Activated naive CD8-positive, alpha-beta T cell (primary cell): ENCODE results near the gene TANGO6.

Experiments used
- H3K27ac Mint-ChIP-seq: one replicate; pipeline ENCODE4 v1.8.0; 2021; ENCODE audit warnings: mixed read lengths
- H3K27me3 Mint-ChIP-seq: one replicate; pipeline ENCODE4 v1.8.0; 2021; ENCODE audit warnings: mixed read lengths
- H3K36me3 Mint-ChIP-seq: one replicate; pipeline ENCODE4 v1.8.0; 2021; ENCODE audit warnings: mixed read lengths
- H3K4me1 Mint-ChIP-seq: one replicate; pipeline ENCODE4 v1.8.0; 2021; ENCODE audit warnings: low read depth, mixed read lengths
- H3K4me3 Mint-ChIP-seq: one replicate; pipeline ENCODE4 v1.8.0; 2021; ENCODE audit warnings: mild to moderate bottlenecking, mixed read lengths
- H3K9me3 Mint-ChIP-seq: one replicate; pipeline ENCODE4 v1.8.0; 2021; ENCODE audit warnings: low read depth, mixed read lengths

Gene TANGO6

GRCh38 chr16:68915589-68915988 lies 72.3 kb downstream of the TANGO6 start:
- Mint-ChIP-seq H3K4me3 (no peak overlapping the region), H3K4me1 (no peaks in the 10 kb centered on the region), H3K27ac (no peak overlapping the region), H3K36me3 (peaks cover 9% of the 10 kb centered on the region), H3K9me3 (no peaks in the 10 kb centered on the region), H3K27me3 (no peaks in the 10 kb centered on the region)

DNA sequence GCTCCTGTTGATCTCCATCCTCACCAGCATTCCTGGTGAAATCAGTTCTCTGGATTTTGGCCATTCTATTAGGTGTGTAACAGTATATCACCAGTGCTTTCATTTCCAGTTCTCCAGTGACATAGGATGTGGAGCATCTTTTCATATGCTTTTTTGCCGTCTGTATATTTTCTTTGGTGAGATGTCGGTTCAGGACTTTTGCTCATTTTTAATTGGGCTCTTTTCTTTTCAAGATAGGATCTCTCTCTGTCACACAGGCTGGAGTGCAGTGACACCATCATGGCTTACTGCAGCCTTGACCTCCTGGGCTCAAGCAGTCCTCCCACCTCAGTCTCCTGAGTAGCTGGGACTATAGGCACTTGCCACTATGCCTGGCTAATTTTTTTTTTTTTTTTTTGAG lies 74.2 kb downstream of the TANGO6 start:
- H3K9me3 Mint-ChIP-seq: no peaks in the 10 kb centered on the region
- no peaks in the 10 kb centered on the region for H3K27me3 Mint-ChIP-seq
- no peaks in the 10 kb centered on the region for H3K4me1 Mint-ChIP-seq
- H3K36me3 Mint-ChIP-seq: peaks cover 17% of the 10 kb centered on the region
- H3K4me3 Mint-ChIP-seq: no peak overlapping the region
- H3K27ac Mint-ChIP-seq: no peak overlapping the region

GRCh38 chr16:68920349-68920748 lies 77.0 kb downstream of the TANGO6 start:
- Mint-ChIP-seq H3K27ac (no peak overlapping the region), H3K4me1 (no peaks in the 10 kb centered on the region), H3K27me3 (no peaks in the 10 kb centered on the region), H3K4me3 (no peak overlapping the region), H3K9me3 (no peaks in the 10 kb centered on the region), H3K36me3 (peaks cover 25% of the 10 kb centered on the region)

GRCh38 chr16:68921637-68922036 lies 78.3 kb downstream of the TANGO6 start:
- Mint-ChIP-seq H3K27ac (no peak overlapping the region), H3K4me3 (no peak overlapping the region), H3K9me3 (no peaks in the 10 kb centered on the region), H3K27me3 (no peaks in the 10 kb centered on the region), H3K4me1 (no peaks in the 10 kb centered on the region), H3K36me3 (peaks cover 25% of the 10 kb centered on the region)

GRCh38 chr16:68923116-68923515 lies 79.8 kb downstream of the TANGO6 start:
- H3K36me3 Mint-ChIP-seq: peaks cover 25% of the 10 kb centered on the region
- no peak overlapping the region for H3K4me3 Mint-ChIP-seq
- no peaks in the 10 kb centered on the region for H3K27me3 Mint-ChIP-seq
- no peaks in the 10 kb centered on the region for H3K9me3 Mint-ChIP-seq
- no peaks in the 10 kb centered on the region for H3K4me1 Mint-ChIP-seq
- H3K27ac Mint-ChIP-seq: no peak overlapping the region

DNA sequence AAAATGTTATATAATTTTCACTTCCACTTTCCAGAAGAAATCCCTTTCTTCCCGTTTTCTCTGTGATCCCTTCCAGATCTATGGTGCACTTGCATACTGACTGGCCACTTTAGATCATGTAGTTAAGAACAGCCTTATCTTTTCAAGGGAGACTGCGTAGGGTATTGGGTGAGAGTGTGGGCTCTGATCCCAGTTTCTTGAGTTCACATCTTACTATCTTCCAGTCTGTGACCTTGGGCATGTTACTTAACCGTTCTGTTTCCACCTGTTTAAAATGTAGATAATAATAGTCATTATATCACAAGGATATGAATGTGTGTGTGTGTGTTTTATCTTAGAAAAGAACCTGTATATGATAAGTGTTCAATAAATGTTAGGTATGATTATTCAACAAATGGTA lies 83.7 kb downstream of the TANGO6 start:
- Mint-ChIP-seq H3K9me3 (no peaks in the 10 kb centered on the region), H3K4me1 (no peaks in the 10 kb centered on the region), H3K27ac (no peak overlapping the region), H3K36me3 (peaks cover 29% of the 10 kb centered on the region), H3K27me3 (no peaks in the 10 kb centered on the region), H3K4me3 (no peak overlapping the region)

DNA sequence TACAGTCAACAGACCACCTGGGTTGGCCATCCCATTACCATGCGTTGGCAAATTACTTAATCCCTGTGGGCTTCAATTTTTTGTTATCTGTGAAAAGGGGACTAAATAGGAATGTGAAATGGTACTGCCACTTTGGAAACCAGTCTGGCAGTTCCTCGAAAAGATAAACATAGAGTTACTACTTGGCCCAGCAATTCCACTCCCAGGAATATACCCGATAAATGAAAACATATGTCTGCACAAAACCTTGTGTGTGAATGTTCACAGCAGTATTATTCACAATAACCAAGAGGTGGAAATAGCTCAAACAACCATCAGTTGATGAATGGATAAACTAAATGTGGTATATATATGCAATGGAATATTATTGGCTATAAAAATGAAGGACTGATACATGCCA lies 87.9 kb downstream of the TANGO6 start:
- Mint-ChIP-seq H3K27ac (no peak overlapping the region), H3K9me3 (no peaks in the 10 kb centered on the region), H3K4me3 (no peak overlapping the region), H3K36me3 (peaks cover 28% of the 10 kb centered on the region), H3K4me1 (no peaks in the 10 kb centered on the region), H3K27me3 (no peaks in the 10 kb centered on the region)

- H3K9me3 Mint-ChIP-seq: no peaks in the 10 kb centered on the region
- no peak overlapping the region for H3K27ac Mint-ChIP-seq
Observed at GRCh38 chr16:68934402-68934801, 91.1 kb downstream of the TANGO6 start.

DNA sequence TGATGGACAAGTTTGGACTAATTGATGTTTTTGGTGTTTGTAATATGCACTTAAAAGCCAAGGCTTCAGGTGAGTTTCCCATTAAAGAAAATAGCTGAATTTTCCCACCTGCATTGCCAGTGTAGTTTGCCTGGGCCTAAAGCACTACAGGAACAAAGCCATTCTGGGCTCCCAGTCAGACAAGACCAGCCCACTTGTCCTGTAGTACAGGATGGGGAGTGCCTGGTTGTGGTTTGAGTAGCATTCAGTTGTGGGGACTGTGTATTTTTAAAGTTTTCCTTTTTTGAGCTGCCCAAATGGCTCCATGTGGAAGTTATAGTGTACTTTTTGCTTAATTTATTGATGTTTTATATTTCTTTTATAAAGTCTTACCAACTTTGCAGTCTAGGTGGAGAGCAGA lies 91.7 kb downstream of the TANGO6 start:
- Mint-ChIP-seq H3K27ac (no peak overlapping the region), H3K36me3 (peaks cover 23% of the 10 kb centered on the region), H3K4me3 (no peak overlapping the region), H3K4me1 (no peaks in the 10 kb centered on the region), H3K9me3 (no peaks in the 10 kb centered on the region), H3K27me3 (no peaks in the 10 kb centered on the region)

More at GRCh38 chr16:68934402-68934801, 91.1 kb downstream of the TANGO6 start:
- no peak overlapping the region for H3K4me3 Mint-ChIP-seq
- H3K36me3 Mint-ChIP-seq: peaks cover 26% of the 10 kb centered on the region
- H3K27me3 Mint-ChIP-seq: no peaks in the 10 kb centered on the region
- no peaks in the 10 kb centered on the region for H3K4me1 Mint-ChIP-seq

DNA sequence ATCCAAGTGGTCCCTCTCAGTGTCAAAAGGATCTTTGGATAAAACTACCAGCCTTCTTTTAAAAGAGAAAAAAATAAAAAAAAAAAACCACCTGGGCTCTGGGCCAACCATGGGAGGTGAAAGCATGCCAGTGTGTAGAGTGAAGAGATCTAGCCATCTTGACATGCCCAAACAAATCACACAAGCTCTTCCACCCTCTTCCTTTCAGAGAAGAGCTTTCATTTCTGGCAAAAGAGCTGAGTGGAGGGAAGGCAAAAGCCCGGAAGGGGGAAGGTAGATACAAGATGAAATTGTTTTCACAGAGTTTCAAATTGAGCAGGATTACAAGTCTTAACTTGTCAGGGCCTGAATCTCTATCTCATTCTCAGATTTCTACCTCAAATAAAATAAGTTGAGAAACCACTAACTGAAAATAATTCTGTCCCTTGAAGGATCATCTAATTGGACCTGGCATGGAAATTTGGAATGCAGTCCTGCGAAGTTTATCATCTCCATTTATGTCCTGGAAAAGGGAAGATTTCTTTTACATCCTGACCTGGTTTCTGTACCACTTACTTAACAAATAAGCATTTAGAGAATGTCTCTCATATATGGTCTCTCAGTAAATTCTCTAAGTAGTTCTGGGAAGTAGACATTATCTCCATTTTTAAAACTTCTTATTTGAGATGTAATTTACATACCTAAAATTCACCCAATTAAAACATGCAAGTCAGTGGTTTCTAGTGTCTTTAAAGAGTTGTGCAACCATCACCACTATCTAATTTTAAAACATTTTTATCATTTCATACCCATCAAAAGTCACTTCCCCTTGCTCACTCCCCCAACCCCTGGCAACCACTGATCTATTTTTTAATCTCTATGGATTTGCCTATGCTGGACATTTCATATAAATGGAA lies 93.7 kb downstream of the TANGO6 start:
- Mint-ChIP-seq H3K36me3 (peaks cover 16% of the 10 kb centered on the region), H3K27ac (no peak overlapping the region), H3K4me1 (no peaks in the 10 kb centered on the region), H3K9me3 (no peaks in the 10 kb centered on the region), H3K4me3 (no peak overlapping the region), H3K27me3 (no peaks in the 10 kb centered on the region)

DNA sequence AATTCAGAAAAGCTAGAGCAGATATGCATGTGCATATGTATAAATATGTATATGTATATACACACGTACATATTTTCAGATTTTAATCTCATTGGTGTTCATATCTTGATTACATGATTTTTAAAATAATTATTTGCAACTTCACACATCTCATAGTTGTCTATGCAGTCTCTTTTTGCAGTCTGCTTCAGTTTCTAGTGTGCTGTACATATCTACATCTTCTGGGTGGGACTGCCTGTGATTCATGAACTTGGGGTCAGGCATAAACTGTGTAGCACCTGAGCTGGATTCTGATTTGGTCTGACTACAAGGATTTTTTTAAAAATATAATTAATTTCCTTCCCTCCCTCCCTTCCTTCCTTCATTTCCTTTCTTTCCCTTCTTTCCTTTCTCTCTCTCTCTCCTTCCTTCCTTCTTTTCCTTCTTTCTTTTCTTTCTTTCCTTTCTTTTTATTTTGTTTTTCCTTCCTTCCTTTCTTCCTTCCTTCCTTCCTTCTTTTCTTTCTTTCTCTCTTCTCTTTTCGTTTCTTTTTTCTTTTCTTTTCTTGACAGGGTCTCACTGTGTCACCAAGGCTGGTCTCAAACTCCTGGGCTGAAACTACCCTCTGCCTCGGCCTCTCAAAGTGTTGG lies 96.5 kb downstream of the TANGO6 start:
- Mint-ChIP-seq H3K9me3 (no peaks in the 10 kb centered on the region), H3K27me3 (no peaks in the 10 kb centered on the region), H3K27ac (no peak overlapping the region), H3K36me3 (peaks cover 23% of the 10 kb centered on the region), H3K4me1 (no peaks in the 10 kb centered on the region), H3K4me3 (no peak overlapping the region)

GRCh38 chr16:68940816-68941215 lies 97.5 kb downstream of the TANGO6 start:
- no peaks in the 10 kb centered on the region for H3K27me3 Mint-ChIP-seq
- no peaks in the 10 kb centered on the region for H3K9me3 Mint-ChIP-seq
- peaks cover 23% of the 10 kb centered on the region for H3K36me3 Mint-ChIP-seq
- H3K4me3 Mint-ChIP-seq: no peak overlapping the region
- no peaks in the 10 kb centered on the region for H3K4me1 Mint-ChIP-seq
- H3K27ac Mint-ChIP-seq: no peak overlapping the region

- Mint-ChIP-seq H3K4me1 (no peaks in the 10 kb centered on the region), H3K27me3 (no peaks in the 10 kb centered on the region), H3K4me3 (no peak overlapping the region), H3K27ac (no peak overlapping the region), H3K9me3 (no peaks in the 10 kb centered on the region), H3K36me3 (peaks cover 21% of the 10 kb centered on the region)
Observed at GRCh38 chr16:68943961-68944360, 100.6 kb downstream of the TANGO6 start.

- Mint-ChIP-seq H3K36me3 (peaks cover 15% of the 10 kb centered on the region), H3K27ac (no peak overlapping the region)
Observed at GRCh38 chr16:68948230-68948910, 105.0 kb downstream of the TANGO6 start.

More at GRCh38 chr16:68948230-68948910, 105.0 kb downstream of the TANGO6 start:
- no peak overlapping the region for H3K4me3 Mint-ChIP-seq
- no peaks in the 10 kb centered on the region for H3K4me1 Mint-ChIP-seq
- H3K9me3 Mint-ChIP-seq: no peaks in the 10 kb centered on the region
- H3K27me3 Mint-ChIP-seq: no peaks in the 10 kb centered on the region
